H1 (cell line): ENCODE data around the gene MBLAC2. TPM values are rescaled to one million over a fixed set of nuclear protein-coding genes. Genes with fewer than 3 reads are reported as not detected.

Source experiments
- CTCF ChIA-PET: fragments of 300-600 bp; sonication (Branson Sonifier 250); formaldehyde crosslinking; loops from one replicate; lab custom pipeline; 2021; ENCODE audit not compliant: partially characterized antibody; lab: Charles Lee
- POLR2A ChIA-PET: fragments of 300-600 bp; sonication (Branson Sonifier 250); formaldehyde crosslinking; loops from one replicate; lab custom pipeline; 2021; ENCODE audit warnings: inconsistent platforms; ENCODE audit not compliant: partially characterized antibody; lab: Charles Lee
- DNase-seq, 2 experiments: peaks; one replicate each; pipeline versions ENCODE4 v3.0.0 to v3.0.0-alpha.2; 2010 to 2022; ENCODE audit warnings: low spot score in 2 of 2, low read depth in 1 of 2, mixed read lengths in 1 of 2
- FAIRE-seq: peaks from 2 replicates; lab custom pipeline; 2011; peaks lifted over from hg19 to GRCh38; lab: Jason Lieb, UNC
- H2AFZ ChIP-seq: 2 replicates; pipeline ENCODE4 v1.8.1; 2012; ENCODE audit warnings: low read length, inconsistent platforms
- H2AK5ac ChIP-seq: 2 replicates; pipeline ENCODE4 v1.6.1; 2013; ENCODE audit warnings: low read depth, low read length
- H2BK120ac ChIP-seq: replicated peaks from 2 replicates; pipeline ENCODE3; 2013; ENCODE audit warnings: low read depth, low read length, inconsistent platforms
- H2BK12ac ChIP-seq: 2 replicates; pipeline ENCODE4 v1.6.1; 2013; ENCODE audit warnings: low read depth, low read length
- H2BK15ac ChIP-seq: 2 replicates; pipeline ENCODE4 v1.6.1; 2013; ENCODE audit warnings: low read length
- H2BK20ac ChIP-seq: 2 replicates; pipeline ENCODE4 v1.6.1; 2013; ENCODE audit warnings: low read length
- H2BK5ac ChIP-seq: 2 replicates; pipeline ENCODE4 v1.6.1; 2013; ENCODE audit warnings: low read depth, low read length
- H3K14ac ChIP-seq: 2 replicates; pipeline ENCODE4 v1.6.1; 2013; ENCODE audit warnings: inconsistent platforms; ENCODE audit not compliant: insufficient read length
- H3K18ac ChIP-seq: 2 replicates; pipeline ENCODE4 v1.6.1; 2013; ENCODE audit warnings: low read length; ENCODE audit errors: extremely low read depth
- H3K23ac ChIP-seq: 2 replicates; pipeline ENCODE4 v1.6.1; 2013; ENCODE audit warnings: inconsistent platforms; ENCODE audit not compliant: insufficient read length
- H3K23me2 ChIP-seq: 2 replicates; pipeline ENCODE4 v1.6.1; 2013; ENCODE audit warnings: low read depth, low read length
- H3K27ac ChIP-seq: 2 replicates; pipeline ENCODE4 v1.6.1; 2011; ENCODE audit warnings: low read depth, low read length, inconsistent platforms
- H3K27me3 ChIP-seq, 4 experiments: replicated peaks in 1 of 4; 1 replicate in 1 of 4; 2 replicates in 3 of 4; pipeline versions ENCODE4 v1.6.1 to v1.8.1; 2011 to 2013; ENCODE audit warnings: low read length in 3 of 4, mild to moderate bottlenecking in 3 of 4, inconsistent platforms in 2 of 4, mixed read lengths in 2 of 4, moderate library complexity in 1 of 4; ENCODE audit not compliant: control insufficient read depth in 3 of 4, insufficient read depth in 3 of 4; ENCODE audit errors: extremely low read depth in 1 of 4
- H3K36me3 ChIP-seq, 4 experiments: 2 replicates each; pipeline versions ENCODE4 v1.6.1 to v1.8.1; 2011 to 2013; ENCODE audit warnings: mild to moderate bottlenecking in 4 of 4, low read length in 3 of 4, moderate library complexity in 2 of 4, control low read depth in 1 of 4, inconsistent platforms in 1 of 4; ENCODE audit not compliant: insufficient read depth in 4 of 4, control insufficient read depth in 2 of 4
- H3K4ac ChIP-seq: replicated peaks from 2 replicates; pipeline ENCODE3; 2013; ENCODE audit warnings: low read length, low read depth, mixed read lengths, inconsistent platforms; ENCODE audit not compliant: insufficient read length
- H3K4me1 ChIP-seq, 4 experiments: replicated peaks in 1 of 4; 1 replicate in 1 of 4; 2 replicates in 3 of 4; pipeline versions ENCODE4 v1.6.1 to v1.8.1; 2011 to 2013; ENCODE audit warnings: low read length in 3 of 4, inconsistent platforms in 2 of 4, mixed read lengths in 1 of 4; ENCODE audit not compliant: insufficient read depth in 4 of 4, control insufficient read depth in 3 of 4
- H3K4me2 ChIP-seq, 2 experiments: 2 replicates each; pipeline versions ENCODE4 v1.6.1 to v1.8.1; 2011 to 2013; ENCODE audit warnings: low read depth in 2 of 2, low read length in 2 of 2, control low read depth in 1 of 2, inconsistent platforms in 1 of 2, mild to moderate bottlenecking in 1 of 2; ENCODE audit not compliant: insufficient read depth in 1 of 2
- H3K4me3 ChIP-seq, 4 experiments: fragments of 200-600, 300-600 bp in 1 of 4; sonication (generic), shearing (Covaris generic), sonication (Bioruptor Twin) in 1 of 4; 2 replicates each; pipeline versions ENCODE4 v1.5.1 to v1.8.1; 2011 to 2016; ENCODE audit warnings: low read length in 4 of 4, low read depth in 3 of 4, control low read depth in 2 of 4, inconsistent platforms in 2 of 4, mild to moderate bottlenecking in 2 of 4, mixed read lengths in 1 of 4, moderate library complexity in 1 of 4; ENCODE audit not compliant: insufficient read depth in 2 of 4; ENCODE audit errors: extremely low read depth in 1 of 4
- H3K56ac ChIP-seq: replicated peaks from 2 replicates; pipeline ENCODE3; 2013; ENCODE audit warnings: low read depth, mild to moderate bottlenecking, mixed read lengths, low read length, inconsistent platforms; ENCODE audit not compliant: insufficient read length
- H3K79me1 ChIP-seq: 2 replicates; pipeline ENCODE4 v1.6.1; 2013; ENCODE audit warnings: low read depth, low read length, control low read depth
- H3K79me2 ChIP-seq, 2 experiments: 2 replicates each; pipeline versions ENCODE4 v1.6.1 to v1.8.1; 2012 to 2013; ENCODE audit warnings: low read length in 2 of 2, mild to moderate bottlenecking in 2 of 2, inconsistent platforms in 1 of 2; ENCODE audit not compliant: insufficient read depth in 2 of 2, control insufficient read depth in 1 of 2
- H3K9ac ChIP-seq, 4 experiments: replicated peaks in 1 of 4; 1 replicate in 1 of 4; 2 replicates in 3 of 4; pipeline versions ENCODE4 v1.6.1 to v1.8.1; 2011 to 2013; ENCODE audit warnings: low read depth in 3 of 4, low read length in 3 of 4, control low read depth in 2 of 4, mild to moderate bottlenecking in 2 of 4, moderate library complexity in 2 of 4, inconsistent platforms in 1 of 4; ENCODE audit errors: extremely low read depth in 1 of 4
- H3K9me3 ChIP-seq, 2 experiments: 2 replicates each; pipeline versions ENCODE4 v1.6.1 to v1.8.1; 2012 to 2013; ENCODE audit warnings: mild to moderate bottlenecking in 2 of 2, moderate library complexity in 2 of 2, control low read depth in 1 of 2, inconsistent platforms in 1 of 2, low read depth in 1 of 2, low read length in 1 of 2, mixed read lengths in 1 of 2; ENCODE audit not compliant: insufficient read depth in 2 of 2
- H4K20me1 ChIP-seq, 2 experiments: replicated peaks in 1 of 2; 2 replicates each; pipeline versions ENCODE3 to v1.8.1; 2011 to 2013; ENCODE audit warnings: inconsistent platforms in 2 of 2, low read length in 2 of 2, mild to moderate bottlenecking in 1 of 2; ENCODE audit not compliant: insufficient read depth in 2 of 2, control insufficient read depth in 1 of 2
- H4K5ac ChIP-seq: 2 replicates; pipeline ENCODE4 v1.6.1; 2013; ENCODE audit warnings: low read length, low read depth, mixed read lengths, inconsistent platforms; ENCODE audit not compliant: insufficient read length
- H4K8ac ChIP-seq: 2 replicates; pipeline ENCODE4 v1.8.0; 2013; ENCODE audit warnings: mild to moderate bottlenecking, moderate library complexity, low read length, inconsistent platforms; ENCODE audit not compliant: insufficient read depth; ENCODE audit errors: extremely low read depth
- H4K91ac ChIP-seq: replicated peaks from 2 replicates; pipeline ENCODE3; 2013; ENCODE audit warnings: low read length, mixed read lengths, inconsistent platforms; ENCODE audit not compliant: insufficient read length
- EZH2 ChIP-seq: fragments of 200-600 bp; sonication (generic); IDR thresholded peaks from 2 replicates; pipeline ENCODE4 v1.7.1; 2012; ENCODE audit warnings: low read depth, mild to moderate bottlenecking, moderate library complexity, low read length, inconsistent platforms; ENCODE audit not compliant: severe bottlenecking
- FOSL1 ChIP-seq: IDR thresholded peaks from 2 replicates; pipeline ENCODE4 v1.6.1; 2011; ENCODE audit warnings: mild to moderate bottlenecking, low read depth, low read length, moderate library complexity; ENCODE audit not compliant: insufficient read depth
- SIN3A ChIP-seq, 2 experiments: IDR thresholded peaks in 1 of 2; conservative IDR thresholded peaks in 1 of 2; 2 replicates each; pipeline ENCODE4 v1.6.1; 2011 to 2012; ENCODE audit warnings: low read length in 2 of 2, improper control_type of control experiment in 1 of 2, low read depth in 1 of 2, mild to moderate bottlenecking in 1 of 2
- SRF ChIP-seq: IDR thresholded peaks from 2 replicates; pipeline ENCODE4 v1.6.1; 2011; ENCODE audit warnings: mild to moderate bottlenecking, low read depth, low read length, moderate library complexity
- WGBS, 2 experiments: shearing (Covaris generic) in 1 of 2; methylation state at CpG; one replicate each; pipeline versions ENCODE4 v1.1.6 to v1.1.7; 2013 to 2015; ENCODE audit warnings: low lambda C conversion rate in 2 of 2, mixed read lengths in 2 of 2, inconsistent platforms in 1 of 2, low coverage in 1 of 2, missing lambda C conversion rate in 1 of 2; ENCODE audit not compliant: insufficient replicate concordance in 2 of 2, insufficient coverage in 1 of 2, insufficient read length in 1 of 2; ENCODE audit errors: extremely low coverage in 1 of 2, missing lambda C conversion rate in 1 of 2; 5-methylcytosine and 5-hydroxymethylcytosine counted together
- long read RNA-seq, 2 experiments: library from RNA in 1 of 2; library from capped mRNA in 1 of 2; stranded (forward); transcript quantifications; one replicate each; pipeline ENCODE4 v2.0.0, GENCODE V29; 2021; ENCODE audit warnings: inconsistent platforms in 1 of 2
- polyA minus RNA-seq, 3 experiments: library from RNA; depleted of rRNA, polyadenylated mRNA; stranded (reverse); fragments of >200 nt; gene quantifications; 1 replicate in 2 of 3; 2 replicates in 1 of 3; pipeline ENCODE4 v1.2.3, GENCODE V29; 2011
- polyA plus RNA-seq, 7 experiments: library from polyadenylated mRNA; depleted of rRNA in 3 of 7; stranded (reverse) in 5 of 7; unstranded in 2 of 7; fragments of >200 nt in 5 of 7; fragments of 200-250 nt in 2 of 7; gene quantifications; 1 replicate in 5 of 7; 2 replicates in 1 of 7; 4 replicates in 1 of 7; pipeline versions ENCODE4 v1.2.1 to v1.2.3, GENCODE V29; 2011 to 2013; ENCODE audit warnings: missing spikeins in 2 of 7, mixed read lengths in 2 of 7
- total RNA-seq: library from RNA; stranded (reverse); fragmentation: NEBNext Ultra II Directional; extraction: Animal tissue kit (Norgen Biotek cat#: 25700); gene quantifications from 2 replicates; pipeline ENCODE4 v1.2.1, GENCODE V29; 2021
- TF ChIP-seq, protein P1 (sequence below): IDR thresholded peaks from 2 replicates; pipeline ENCODE4 v1.6.1; 2011; ENCODE audit warnings: low read length, improper control_type of control experiment

The MBLAC2 gene
- total RNA-seq (5.7 and 6.7 TPM in 2 replicates), polyA plus RNA-seq (2011; rRNA removed) (2.8 and 4.8 TPM in 2 replicates), polyA minus RNA-seq (2011; rRNA and poly(A)+ RNA removed) (5.7 and 5.9 TPM in 2 replicates)
- polyA plus RNA-seq (2011; cell fraction: cytosol; rRNA removed), result 3.6 TPM
- 4.7 TPM for polyA plus RNA-seq (2011; cell fraction: nucleus; rRNA removed)
- polyA plus RNA-seq (2012, experiment 1 of 2), result 2.3 to 3.0 TPM (median 2.7 TPM) in 4 replicates
- 0.96 TPM for polyA plus RNA-seq (2012, experiment 2 of 2)
- 4.9 TPM for polyA plus RNA-seq (2013, experiment 1 of 2)
- polyA plus RNA-seq (2013, experiment 2 of 2), result 4.3 TPM
- 6.0 TPM for polyA minus RNA-seq (2011; cell fraction: cytosol; rRNA and poly(A)+ RNA removed)
- polyA minus RNA-seq (2011; cell fraction: nucleus; rRNA and poly(A)+ RNA removed), result 22.8 TPM
- long read RNA-seq, experiment 1, full-length matches to known transcripts, result 5 of 13 reads
- long read RNA-seq, experiment 1, partial matches to known transcripts, result 0 of 13 reads
- long read RNA-seq, experiment 1, other reads (novel, unspliced or antisense), result 8 of 13 reads
- long read RNA-seq, experiment 2, full-length matches to known transcripts, result 1 of 1 reads
- long read RNA-seq, experiment 2, partial matches to known transcripts, result 0 of 1 reads
- long read RNA-seq, experiment 2, other reads (novel, unspliced or antisense), result 0 of 1 reads

DNA sequence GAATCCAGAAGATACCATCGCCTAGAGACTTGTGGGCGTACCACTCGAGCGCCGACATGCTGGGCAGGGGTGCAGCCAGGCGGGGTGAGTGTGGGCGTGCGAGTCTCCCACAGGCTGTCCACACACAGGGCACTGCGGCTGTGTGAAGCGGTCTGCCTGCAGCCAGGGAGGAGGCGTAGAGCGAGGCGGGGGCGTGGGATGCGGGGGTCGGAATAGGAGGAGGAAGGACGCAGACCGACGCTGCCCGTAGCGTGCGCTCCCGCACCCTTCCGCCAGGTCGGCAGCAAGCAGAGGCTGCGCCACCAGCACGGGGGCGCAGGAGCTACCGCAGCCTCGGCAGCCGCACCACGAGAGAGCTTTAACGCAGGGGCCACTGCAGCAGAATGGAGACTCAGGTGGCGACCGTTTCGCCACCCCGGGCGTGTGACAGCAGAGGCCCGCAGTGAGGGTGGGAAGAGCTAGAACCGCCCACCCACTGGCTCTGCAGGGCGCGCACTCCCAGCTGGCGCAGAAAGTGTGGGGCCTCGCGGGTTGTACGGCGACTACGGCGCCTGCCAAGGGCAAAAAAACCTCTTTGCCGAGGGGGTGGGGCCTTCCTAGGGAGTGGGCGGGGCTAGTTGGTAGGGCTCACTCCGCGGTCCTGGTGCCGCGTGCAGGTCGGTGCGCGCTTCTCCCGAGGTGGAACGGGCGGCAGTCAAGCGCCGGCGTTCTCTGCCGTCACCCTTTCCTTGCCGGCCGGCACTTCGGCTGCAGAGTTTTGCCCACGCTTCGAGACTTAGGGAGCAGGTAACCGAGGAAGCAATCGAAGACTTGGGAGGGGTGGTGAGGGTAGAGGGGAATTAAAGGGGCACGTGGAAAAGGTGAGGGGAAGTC is at the start of gene MBLAC2, which contains the start of gene POLR3G:
MBLAC2 (minus strand) TSS at position 537 of the 873 bp plus-strand sequence; CDS start at position 58, 479 bp downstream.
POLR3G (plus strand) TSS at position 630 of the 873 bp plus-strand sequence. CDS start 10,704 bp downstream, outside the sequence.
- H3K79me1 ChIP-seq, result no peaks in the 10 kb centered on the region; the same call in 1 of the 2 replicates
- H2BK15ac ChIP-seq, result peak within 1 kb of the TSS; percentile 93; the same call in 1 of the 2 replicates
- peaks cover 24% of the 10 kb centered on the region for H3K23me2 ChIP-seq
- DNase-seq (peak; percentile 84 to 97), FAIRE-seq (no peak)
- peak within 1 kb of the TSS; percentile 93 for H2AFZ ChIP-seq
- H3K56ac ChIP-seq, result peak within 1 kb of the TSS; percentile 82
- peaks cover 0 to 5% (median 0%) of the 10 kb centered on the region in 4 experiments; a peak in 1 of 8 replicates for H3K36me3 ChIP-seq
- H4K91ac ChIP-seq, result peak within 1 kb of the TSS; percentile 83
- no peaks in the 10 kb centered on the region for H3K9me3 ChIP-seq
- ChIA-PET POLR2A (interaction anchor here (0.7 to 2.9 kb wide), 8 partner anchors 8 to 87 kb away, joined by 3 to 9 read pairs (median 5); partner anchors contain the start of genes ADGRV1 and CETN3), CTCF (interaction anchor here (0.5 to 1.7 kb wide), 9 partner anchors 8 to 1778 kb away, joined by 3 to 6 read pairs (median 4); no protein-coding TSS in a partner anchor)
- H3K14ac ChIP-seq, result no peak within 1 kb of the TSS
- peak within 1 kb of the TSS; percentile 95 for H3K18ac ChIP-seq
- H4K8ac ChIP-seq, result peak within 1 kb of the TSS; percentile 97
- H4K5ac ChIP-seq, result peak within 1 kb of the TSS; percentile 73
- peak within 1 kb of the TSS; percentile 82 for H2BK12ac ChIP-seq
- peak within 1 kb of the TSS; percentile 87 for H2BK5ac ChIP-seq
- no peak within 1 kb of the TSS for H3K23ac ChIP-seq
- peak within 1 kb of the TSS; percentile 90 to 92 for H3K4me2 ChIP-seq
- H4K20me1 ChIP-seq, result no peaks in the 10 kb centered on the region
- peaks cover 3 to 22% (median 11%) of the 10 kb centered on the region in 4 experiments; a peak in 6 of 7 replicates for H3K4me1 ChIP-seq
- peak within 1 kb of the TSS in 3 of 4 experiments; percentile 78 to 81 (median 79); a peak in 6 of 7 replicates for H3K9ac ChIP-seq
- H3K4me3 ChIP-seq, result peak within 1 kb of the TSS; percentile 58 to 91 (median 86)
- WGBS, 2 experiments, result 1% methylated on average over 58 of the region's 73 CpGs; no CpG with 5 or more reads in 1 of the 2 experiments
- H2AK5ac ChIP-seq, result no peak within 1 kb of the TSS
- no peaks in the 10 kb centered on the region for H3K27me3 ChIP-seq
- H3K79me2 ChIP-seq, result peaks cover 9 to 53% of the 10 kb centered on the region in 2 experiments; a peak in 3 of 4 replicates
- peak within 1 kb of the TSS; percentile 48 for H3K4ac ChIP-seq
- no peak within 1 kb of the TSS for H2BK20ac ChIP-seq
- H2BK120ac ChIP-seq, result no peak within 1 kb of the TSS
- H3K27ac ChIP-seq, result peak within 1 kb of the TSS; percentile 62; the same call in 1 of the 2 replicates
- TF ChIP-seq, protein P1, sequence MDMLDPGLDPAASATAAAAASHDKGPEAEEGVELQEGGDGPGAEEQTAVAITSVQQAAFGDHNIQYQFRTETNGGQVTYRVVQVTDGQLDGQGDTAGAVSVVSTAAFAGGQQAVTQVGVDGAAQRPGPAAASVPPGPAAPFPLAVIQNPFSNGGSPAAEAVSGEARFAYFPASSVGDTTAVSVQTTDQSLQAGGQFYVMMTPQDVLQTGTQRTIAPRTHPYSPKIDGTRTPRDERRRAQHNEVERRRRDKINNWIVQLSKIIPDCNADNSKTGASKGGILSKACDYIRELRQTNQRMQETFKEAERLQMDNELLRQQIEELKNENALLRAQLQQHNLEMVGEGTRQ, result peak; percentile 6; the same call in 1 of the 2 replicates
- peak; percentile 46 to 92; a peak in 2 of 4 replicates for TF ChIP-seq SIN3A (conservative IDR thresholded peaks at IDR 0.05 in 1 of 2, IDR thresholded peaks at IDR 0.05 in 1 of 2; ENCODE audit: low read depth in 1 of 2, low read length in 2 of 2)
- TF ChIP-seq SRF, result no peak
- TF ChIP-seq EZH2, result no peak
- no peak for TF ChIP-seq FOSL1
